Measurements from ENCODE around the gene ANKRD55.
A peak's percentile ranks its signal among the peaks of the same experiment; 100 is the strongest.
"Not testable (repeated sequence)": the region's sequence is repeated elsewhere in the genome, so short reads cannot be mapped to it uniquely, and the experiment has no call there.

ANKRD55 gene

DNA sequence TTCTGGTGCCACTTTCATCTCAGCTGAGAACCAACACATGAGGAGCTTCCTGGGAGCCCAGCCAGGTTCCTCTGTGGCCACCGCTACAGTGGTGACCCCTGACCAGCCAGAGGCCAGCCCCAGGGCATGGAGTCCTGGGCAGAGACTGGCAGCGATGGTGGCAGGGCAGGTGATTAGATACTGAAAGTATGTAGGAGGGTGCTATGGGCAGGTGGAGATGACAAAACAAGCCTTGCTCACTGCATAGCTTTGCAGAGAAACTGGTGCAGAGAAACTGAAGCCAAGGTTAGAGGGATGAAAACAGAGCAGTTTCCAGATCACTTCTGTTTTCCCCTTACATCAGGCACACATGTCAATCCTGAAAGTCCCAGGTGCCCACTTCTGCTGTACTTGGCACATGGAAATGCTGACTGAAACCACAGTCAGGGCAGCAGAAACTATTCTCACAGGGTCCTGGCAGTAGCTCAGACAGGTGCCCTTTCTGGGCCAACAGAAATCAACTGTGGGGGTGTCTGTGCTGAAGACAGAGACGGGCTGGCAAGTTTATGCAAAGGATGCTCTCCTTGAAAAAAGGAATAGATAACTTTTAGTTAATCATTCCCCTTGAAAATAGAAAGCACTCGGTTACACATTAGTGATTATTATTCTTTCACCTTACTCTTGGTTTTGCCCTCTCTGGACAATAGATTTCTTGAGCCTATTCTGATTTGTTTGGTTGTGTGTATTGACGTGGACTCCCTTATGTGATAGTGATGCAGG, 90.3 kb downstream of the ANKRD55 start:
- DNase-seq: no peak

DNA sequence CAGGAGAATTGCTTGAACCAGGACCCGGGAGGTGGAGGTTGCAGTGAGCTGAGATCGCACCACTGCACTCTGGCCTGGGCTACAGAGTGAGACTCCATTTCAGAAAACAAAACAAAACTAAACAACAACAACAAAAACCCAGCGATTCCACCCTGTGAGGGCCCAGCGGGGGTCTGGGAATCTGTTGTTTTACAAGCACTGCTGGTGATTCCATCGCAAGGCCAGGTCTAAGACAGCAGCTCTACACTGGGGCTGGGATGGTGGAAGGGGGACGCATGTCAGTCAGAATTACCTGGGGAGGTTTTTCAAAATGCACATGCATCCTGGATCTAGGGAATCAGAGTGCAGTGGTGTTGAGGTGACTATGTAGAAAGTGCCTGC, 90.9 kb downstream of the ANKRD55 start:
- DNase-seq: no peak

DNA sequence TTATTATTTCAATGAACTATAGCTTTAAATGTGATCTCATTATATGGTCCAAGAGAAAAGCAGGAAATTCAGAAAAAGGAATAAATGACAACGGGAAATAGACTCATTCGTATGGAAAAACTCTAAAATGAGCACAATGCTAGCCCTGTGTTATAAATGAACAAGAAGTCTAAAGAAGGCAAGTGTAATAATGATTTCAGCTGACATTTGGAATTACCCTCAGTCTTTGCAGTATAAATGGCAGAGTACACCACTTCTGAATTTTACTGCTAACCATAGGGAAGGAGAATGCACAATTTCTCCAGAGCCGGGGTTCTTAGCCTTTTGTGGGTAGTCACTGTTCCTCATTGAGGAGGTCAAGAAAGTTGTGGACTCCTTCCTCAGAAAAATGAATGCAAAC, 93.1 kb downstream of the ANKRD55 start:
- no peak for DNase-seq

DNA sequence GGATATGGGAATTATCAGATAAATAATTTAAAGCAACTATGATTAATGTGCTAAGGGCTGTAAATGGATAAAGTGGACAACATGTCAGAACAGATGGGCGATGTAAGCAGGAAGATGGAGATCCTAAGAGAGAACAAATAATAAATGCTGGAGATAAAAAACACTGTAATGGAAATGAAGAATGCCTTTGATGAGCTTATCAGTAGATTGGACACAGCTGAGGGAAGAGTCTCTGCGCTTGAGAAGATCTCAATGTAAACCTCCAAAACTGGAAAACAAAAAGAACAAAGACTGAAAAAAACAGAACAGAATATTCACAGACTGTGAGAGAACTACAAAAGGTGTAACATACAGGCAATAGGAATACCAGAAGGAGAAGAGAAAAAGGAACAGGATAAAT, 102.5 kb downstream of the ANKRD55 start:
- DNase-seq: no peak

DNA sequence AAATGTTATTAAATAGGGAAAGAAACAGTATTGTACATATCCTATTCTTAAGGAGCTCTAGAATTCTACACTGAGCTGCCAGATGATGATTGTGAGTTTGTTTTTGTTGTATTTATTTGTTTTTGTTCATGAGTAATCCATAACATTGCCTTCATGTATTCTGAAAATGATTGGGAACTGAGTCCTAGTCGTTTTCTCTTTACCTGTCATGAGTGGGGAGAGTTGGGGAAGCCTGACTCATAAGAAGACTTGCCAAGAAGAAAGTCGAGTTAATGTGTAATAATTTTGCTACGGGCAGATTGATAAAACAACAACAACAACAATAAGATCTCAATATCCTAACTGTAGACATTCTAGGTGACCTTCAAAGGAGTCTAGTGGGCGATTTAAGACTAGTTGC, 103.8 kb downstream of the ANKRD55 start:
- DNase-seq: peak; percentile 32

DNA sequence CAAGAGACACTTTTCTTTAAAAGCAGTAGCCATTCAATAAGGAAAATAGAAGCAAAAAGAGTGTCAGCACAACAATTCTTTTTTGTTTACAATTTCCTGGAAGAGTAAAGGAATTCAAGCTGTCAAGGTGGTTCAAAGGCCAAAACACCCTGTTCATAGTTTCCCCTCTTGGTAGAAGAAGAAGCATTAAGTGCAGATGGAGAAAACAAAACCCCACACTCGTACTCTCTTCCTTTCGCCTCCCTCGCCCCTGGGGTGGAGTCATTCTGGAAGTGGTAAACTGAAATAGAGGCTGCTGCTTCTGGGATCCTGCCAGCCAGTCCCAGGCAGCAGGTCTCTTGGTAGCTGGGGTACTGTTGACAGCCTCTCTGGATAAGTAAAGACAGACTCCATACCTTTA, 105.0 kb downstream of the ANKRD55 start:
- peak; percentile 61 for DNase-seq

DNA sequence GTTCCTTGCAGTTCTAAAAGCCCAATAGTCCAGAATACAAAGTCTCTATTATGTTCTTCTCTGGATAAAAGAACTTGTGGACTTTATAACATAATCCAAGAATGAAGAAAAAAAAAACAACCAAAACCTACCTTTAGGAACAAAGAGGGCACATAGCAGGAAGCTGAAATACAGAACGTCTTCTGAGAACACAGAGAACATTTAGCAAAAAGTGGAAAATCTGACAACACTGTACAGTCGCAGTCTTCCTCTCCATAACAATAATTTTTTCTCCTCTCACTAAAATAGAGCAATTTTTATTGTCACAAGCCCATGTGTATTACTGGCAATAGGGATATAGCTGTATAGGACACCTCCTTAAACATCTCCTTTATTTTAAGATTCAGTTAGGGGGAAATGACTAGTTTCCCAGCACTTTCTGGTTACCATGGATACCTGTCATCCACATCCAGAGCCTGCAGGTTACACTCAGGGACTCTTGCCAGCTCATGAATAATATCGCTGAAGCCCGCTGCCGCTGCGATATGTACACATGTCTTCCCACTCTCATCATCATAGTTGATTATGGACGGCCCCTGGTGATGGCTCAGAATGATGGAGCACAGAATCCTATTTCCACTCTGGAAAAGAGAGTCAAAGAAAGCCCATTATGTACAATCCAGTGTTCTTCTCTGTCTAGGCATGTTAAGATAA, 106.5 kb downstream of the ANKRD55 start:
- DNase-seq: no peak

DNA sequence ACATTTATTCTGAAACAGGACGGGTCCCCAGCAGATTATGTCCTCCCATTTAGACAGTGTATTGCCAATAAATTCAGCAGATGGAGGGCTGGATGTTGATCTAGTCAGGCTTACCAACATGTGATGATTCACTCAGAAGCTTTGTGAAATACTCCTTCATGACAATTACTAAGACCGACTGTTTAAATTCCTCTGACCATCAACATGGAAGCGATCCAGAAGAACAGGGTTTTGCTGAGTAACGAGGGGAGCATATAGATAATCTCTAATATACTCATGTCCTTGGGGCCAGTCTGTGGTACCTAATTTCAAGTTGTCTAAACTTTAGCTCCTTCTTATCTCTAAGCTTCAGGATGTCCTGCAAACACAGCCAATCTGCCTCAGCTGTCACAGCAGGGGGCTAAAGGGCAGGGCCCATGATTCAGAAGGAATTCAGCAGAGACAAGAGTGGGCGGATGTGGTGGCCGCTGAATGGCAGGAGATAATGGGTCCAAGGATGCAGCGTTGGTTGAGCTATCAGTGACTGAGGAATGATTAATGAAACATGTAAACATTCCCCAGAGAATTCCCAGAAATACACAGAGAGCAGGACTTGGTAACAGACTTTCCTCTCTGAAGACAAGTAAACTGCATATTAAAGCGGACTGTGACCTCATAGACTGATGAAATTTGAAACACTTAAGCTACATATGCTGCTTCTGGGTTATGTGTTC, 109.4 kb downstream of the ANKRD55 start:
- DNase-seq: no peak

DNA sequence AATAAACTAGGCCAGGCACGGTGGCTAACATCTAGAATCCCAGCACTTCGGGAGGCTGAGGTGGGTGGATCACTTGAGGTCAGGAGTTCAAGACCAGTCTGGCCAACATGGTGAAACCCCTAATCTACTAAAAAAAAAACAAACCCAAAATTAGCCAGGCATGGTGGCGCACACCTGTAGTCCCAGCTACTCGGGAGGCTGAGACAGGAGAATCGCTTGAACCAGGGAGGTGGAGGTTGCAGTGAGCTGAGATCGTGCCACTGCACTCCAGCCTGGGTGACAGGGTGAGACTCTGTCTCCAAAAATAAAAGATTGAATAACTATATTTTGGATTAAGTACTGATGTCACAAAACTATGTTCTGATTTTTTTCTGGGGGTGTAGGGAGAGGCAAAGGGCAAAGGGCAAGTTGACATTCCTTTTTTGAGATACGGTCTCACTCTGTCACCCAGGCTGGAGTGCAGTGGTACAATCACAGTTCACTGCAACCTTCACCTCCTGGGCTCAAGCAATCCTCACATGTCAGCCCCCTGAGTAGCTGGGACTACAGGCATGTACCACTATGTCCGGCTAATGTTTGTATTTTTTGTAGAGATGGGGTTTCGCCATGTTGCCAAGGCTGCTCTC, 110.7 kb downstream of the ANKRD55 start:
- DNase-seq: not testable (repeated sequence)

DNA sequence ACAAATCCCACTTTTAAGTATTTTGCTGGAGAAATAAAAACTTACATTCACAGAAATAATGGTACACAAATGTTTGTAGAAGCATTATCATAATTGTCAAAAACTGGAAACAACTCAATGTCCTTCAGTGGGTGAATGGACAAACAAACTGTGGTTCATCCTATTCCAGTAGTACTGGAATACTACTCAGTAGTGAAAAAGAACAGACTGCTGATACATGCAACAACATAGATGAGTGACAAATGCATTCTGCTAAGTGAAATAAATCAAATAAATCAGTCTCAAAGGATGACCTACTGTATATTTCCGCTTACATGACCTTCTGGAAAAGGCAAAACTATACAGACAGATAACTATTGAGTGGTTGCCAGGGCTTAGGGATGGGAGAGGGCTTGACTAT, 114.1 kb downstream of the ANKRD55 start:
- DNase-seq: no peak

DNA sequence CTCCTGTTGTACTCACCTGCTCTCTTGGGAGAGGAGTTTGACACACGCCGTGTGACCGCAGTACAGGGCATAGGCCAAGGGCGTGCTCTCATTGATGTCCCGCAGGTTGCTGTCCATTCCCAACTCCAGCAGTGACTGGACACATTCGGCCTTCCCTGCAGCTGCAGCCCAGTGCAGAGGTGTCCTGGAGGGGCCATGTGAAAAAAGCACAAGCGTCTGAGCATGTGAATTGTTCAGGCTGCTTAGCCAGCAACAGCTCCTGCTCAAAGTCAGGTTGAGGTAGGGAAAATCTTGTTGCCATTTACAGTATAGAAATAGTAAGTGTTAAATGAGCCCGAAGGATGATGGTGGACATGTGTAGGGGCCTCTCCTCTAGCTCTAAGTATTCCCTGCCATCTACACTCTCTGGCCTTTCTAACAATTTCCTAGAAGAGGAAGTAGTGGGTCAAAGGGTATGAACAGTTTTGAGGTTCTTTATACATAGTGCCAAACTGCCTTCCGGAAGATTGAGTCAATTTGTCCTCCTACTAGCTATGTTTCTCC, 116.5 kb downstream of the ANKRD55 start:
- DNase-seq: peak; percentile 27

DNA sequence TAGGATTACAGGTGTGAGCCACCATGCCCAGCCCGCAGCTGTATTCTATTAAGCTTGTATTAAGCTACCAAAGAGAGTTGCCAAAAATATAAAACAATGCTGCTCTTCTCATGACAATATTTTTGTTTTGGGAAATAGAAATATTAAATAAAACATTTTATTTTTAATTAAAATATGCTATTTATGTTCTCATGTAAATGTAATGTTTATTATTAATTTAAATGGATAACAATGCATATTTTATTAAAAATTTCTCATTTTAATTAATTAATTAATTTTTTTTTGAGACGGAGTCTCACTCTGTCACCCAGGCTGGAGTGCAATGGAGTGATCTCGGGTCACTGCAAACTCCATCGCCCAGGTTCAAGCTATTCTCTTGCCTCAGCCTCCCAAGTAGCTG, 117.5 kb downstream of the ANKRD55 start:
- DNase-seq: no peak

DNA sequence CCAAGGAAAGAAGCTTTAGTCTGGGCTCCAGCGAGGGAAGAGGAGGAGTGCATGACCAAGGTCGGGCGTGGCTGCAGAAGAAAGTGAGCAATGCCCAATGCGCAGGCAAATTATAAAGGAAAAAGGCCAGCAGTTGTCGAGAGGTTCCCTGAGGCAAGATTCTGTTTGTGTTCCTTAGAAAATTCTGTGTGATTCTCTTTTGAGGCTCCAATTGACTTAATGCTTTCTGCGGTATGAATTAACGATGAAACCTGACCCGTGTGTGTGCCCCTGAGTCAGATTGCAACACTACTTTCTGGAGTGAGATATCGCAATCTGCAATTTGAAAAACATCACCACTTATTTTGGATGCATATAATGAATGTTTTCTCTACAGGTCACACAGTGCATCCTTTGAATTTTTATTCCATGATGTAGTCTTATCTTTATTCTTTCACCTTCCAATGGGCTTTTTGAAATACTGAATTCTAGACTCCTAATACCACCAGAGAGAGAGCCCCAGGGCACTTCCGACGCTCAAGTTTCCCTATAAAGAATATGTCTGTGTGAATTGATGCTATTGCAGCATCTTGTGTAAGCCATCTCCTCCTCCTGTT, 120.5 kb downstream of the ANKRD55 start:
- DNase-seq: no peak

DNA sequence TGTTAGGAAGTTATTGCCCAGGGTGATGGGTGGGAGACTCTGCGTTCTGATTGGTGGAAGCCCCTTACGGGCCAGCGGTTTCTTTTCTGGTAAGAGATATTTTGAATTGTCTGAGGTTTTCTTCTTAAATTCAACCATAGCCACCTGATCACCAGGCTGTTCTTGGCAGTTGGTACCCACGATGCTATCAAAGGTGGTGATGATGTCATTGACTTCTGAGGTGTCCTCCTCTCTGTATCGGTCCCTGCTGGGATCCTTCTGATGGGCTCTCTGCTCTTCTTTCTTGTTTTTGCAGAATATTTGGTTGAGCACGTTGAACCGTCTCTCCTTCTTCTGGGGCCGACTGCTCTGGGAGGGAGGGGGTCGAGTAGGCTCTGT, 121.7 kb downstream of the ANKRD55 start:
- no peak for DNase-seq

DNA sequence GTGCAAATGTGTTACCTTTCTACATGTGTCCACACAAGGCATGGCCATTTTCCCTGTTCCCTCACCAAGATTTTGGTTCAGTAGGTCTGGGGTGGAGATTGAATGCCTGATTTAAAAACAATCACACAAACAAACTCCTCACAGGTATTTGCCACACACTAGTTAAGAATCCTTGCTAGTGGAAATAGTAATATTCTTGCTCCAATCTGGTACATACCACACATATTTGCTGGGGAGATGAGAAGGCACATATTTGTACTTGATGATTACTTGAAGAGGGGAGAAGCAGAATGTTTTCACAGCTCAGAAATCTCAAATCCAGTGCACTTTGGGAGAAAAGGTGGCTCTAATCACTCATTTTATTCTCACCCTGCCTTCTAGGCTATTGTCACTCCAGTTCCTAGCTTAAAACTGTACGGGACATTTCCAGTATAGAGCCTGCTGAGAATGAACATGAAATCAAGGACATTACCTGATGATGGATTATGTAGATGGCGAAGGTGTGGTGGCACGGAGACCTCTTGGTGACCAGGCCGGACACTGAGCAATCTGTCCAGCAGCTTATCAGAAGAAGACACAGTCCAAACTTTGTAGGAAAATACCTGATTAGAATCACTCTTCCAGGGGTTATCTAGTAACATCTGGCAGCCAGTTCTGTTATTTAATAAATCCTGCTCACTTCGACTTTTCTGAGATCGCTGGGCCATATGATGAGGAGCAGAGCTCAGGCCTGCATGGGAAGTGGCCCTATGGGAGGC, 122.3 kb downstream of the ANKRD55 start:
- DNase-seq: no peak

DNA sequence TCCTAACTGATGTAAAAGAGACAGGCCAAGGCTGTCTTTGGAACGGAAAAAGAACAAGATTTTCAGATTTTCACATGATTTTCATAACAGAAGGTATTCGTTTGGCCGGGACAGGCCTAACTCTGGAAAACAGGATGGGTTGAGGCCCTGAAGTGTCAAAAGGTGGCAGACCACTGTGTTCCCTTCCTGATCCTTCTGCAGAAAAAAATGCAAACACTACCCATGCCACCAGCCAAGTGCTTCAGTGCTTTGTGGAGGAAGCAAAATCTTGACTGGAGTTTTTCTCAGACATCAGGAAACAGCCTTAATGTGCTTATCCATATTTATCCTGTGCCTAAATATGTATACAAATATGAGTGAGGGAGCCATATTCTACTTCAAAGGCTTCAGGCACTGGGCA, 124.9 kb downstream of the ANKRD55 start:
- no peak for DNase-seq

DNA sequence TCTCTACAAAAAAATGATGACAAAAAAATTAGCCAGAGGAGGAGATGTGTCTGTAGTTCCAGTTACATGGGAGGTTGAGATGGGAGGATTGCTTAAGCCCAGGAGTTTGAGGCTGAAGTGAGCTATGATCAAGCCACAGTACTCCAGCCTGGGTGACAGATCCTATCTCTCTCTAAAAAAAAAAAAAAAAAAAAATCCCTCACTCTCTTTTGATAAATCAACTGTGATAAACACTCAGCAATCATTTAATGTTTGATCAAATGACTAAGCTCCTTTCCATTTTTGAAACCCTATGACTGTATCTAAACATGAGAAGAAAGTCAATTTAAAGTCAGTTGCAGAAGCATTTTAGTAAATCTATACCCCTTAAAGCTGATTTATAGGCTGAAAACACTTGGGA, 126.3 kb downstream of the ANKRD55 start:
- no peak for DNase-seq

DNA sequence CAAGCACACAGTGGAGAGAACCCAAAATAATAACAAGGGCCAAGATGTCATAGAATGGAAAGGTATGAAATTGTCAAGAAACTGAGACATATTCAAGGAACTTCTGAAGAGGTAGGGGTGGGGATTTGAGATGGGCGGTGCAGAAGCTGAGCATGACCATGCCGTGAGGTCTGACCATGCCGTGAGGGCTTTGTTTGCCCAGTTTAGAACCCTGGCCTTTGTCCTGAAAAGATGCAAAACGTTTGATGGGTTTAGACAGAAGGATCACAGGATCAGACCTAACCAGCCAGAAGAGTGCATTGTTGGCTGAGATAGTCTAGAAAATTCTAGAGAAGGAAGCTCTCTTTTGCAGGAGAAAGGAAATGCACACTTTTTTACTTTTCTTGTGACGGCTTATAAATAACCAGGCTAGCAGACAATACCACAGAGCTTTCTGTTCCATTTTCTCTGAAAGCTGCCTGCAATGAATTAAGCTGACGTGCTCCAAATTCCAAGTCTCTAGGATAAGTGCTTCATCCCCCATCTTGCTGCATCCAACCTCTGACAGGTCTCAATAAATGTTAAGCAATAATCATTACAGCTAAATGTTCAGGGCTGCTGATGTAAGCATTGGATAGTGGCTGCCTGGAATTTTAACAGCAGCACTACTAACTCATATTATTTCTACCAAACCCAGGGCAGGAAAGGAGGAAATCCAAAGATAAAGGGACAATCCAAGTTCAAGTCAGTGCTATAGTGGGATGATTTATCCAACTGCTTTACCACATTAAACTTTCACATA, 127.4 kb downstream of the ANKRD55 start:
- DNase-seq: no peak

DNA sequence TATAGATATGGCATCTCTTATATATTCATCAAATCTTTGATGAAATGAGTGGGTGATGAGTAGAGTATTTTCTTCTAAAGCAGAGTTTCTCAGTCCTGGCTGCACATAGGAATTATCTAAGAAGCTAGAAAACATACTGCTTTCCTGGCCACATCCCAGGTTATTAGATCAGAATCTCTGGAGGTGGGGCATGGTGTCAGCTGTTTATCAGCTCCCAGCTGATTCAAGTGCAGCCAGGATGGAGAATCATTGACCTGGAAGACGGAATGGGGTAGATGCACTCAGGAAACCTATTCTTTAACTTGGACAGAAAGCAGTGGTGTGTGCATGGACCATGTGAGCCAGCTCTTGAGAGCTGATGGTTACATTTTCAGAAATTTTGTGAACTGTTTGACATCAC, 130.2 kb downstream of the ANKRD55 start:
- no peak for DNase-seq

DNA sequence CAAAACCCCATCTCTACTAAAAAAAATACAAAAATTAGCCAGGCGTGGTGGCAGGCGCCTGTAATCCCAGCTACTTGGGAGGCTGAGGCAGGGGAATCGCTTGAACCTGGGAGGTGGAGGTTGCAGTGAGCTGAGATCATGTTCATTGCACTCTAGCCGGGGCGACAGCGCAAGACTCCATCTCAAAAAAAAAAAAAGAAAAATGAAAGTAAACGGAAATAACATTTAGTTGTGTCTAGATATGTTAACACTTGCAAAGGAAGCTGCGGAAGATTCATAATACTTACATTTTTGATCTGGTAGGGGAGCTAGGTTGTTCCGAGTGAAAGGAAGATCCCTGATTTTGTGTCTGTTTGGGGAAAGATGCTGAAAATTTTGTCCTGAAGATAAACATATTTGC, 130.9 kb downstream of the ANKRD55 start:
- DNase-seq: not testable (repeated sequence)

DNA sequence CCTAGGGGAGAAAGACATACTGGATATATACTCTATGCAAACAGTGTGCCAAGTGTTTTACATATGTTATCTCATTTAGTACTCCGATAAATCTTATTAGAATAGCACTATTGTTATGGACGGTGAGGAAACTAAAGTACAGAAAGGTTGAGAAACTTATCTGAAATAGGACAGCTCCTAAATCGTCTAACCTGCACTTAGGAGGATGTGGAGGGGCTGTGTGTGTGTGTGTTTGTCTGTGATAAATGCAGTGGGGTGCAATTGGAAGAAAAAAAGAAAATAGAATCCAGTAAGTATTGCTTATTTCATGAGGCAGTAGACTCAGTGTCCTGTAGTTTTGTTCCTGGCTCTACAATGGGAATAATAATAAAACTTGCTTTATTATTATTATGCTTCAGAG, 131.9 kb downstream of the ANKRD55 start:
- no peak for DNase-seq
